Activated CD8-positive, alpha-beta memory T cell treated with anti-CD3 and anti-CD28 coated beads, Interleukin-2, amount 50 U/mL, for 4 hours (primary cell): ENCODE data around the gene PYCR2.
A peak's percentile ranks its signal among the peaks of the same experiment; 100 is the strongest.
"Not testable (repeated sequence)": the region's sequence is repeated elsewhere in the genome, so short reads cannot be mapped to it uniquely, and the experiment has no call there.

ENCODE experiments used
- DNase-seq: peaks from one replicate; pipeline ENCODE4 v3.0.0-alpha.2; 2020

The PYCR2 gene

DNA sequence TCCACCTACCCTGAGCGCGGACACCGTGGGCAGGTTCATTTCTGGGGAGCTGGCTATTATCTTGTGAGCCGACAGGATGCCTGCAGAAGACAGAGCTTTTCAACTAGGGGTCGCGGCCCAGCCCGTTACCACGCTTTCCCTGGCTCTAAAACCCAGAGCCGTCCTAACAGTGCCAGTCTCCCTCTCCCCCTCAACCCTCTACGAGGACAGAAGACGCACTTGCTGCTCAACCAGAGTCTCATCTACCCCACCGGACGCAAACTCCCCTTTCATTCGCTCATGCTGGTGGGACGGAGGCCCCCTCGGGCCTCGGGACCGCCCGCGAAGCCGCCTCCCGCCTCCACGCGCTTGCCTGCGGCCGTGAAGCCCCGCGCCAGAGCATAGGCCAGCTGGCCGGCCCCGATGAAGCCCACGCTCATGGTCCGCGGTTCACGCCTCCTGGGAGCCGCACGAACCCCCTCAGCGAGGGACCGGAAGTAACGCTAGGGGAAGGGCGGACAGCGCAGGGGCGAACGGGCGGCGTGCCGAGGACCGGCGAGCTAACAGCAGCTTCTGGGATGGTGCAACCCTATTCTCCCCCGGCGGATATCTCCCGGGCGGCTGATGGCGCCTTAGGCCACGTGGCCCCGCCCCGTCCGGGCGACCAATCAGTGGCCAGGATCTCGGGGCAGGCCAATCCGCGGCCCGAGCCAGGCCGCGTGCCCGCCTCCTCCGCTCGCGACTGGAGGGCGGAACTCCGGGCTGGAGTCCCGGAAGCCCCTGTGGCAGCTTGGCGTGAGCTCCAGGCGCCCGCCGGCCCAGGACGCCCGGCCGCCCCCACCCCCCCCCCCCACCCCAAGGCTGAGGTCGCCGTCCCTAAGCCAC is at the start of gene PYCR2:
PYCR2 (minus strand) TSS at position 559 of the 864 bp plus-strand sequence; CDS start at position 419, 140 bp downstream.
- peak; percentile 93 for DNase-seq

GRCh38 chr1:225973158-225973557 is 49.1 kb upstream of the PYCR2 start:
- DNase-seq, result no peak

- DNase-seq, result no peak
Measured at GRCh38 chr1:225972344-225973152, 48.5 kb upstream of the PYCR2 start.

GRCh38 chr1:225970592-225971157 is 46.6 kb upstream of the PYCR2 start:
- DNase-seq, result not testable (repeated sequence)

GRCh38 chr1:225969751-225970150 is 45.7 kb upstream of the PYCR2 start:
- not testable (repeated sequence) for DNase-seq

DNA sequence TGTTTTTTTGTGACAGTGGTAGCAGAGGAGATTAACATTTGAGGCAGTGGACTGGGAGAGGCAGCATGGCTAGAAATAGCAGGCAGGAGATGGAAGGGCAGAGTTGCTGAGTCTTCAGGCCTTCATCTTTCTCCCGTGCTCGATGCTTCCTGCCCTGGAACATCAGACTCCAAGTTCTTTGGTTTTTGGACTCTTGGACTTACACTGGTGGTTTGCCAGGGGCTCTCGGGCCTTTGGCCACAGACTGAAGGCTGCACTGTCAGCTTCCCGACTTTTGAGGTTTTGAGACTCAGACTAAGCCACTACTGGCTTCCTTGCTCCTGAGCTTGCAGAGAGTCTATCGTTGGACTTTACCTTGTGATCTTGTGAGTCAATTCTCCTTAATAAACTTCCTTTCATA is 41.2 kb upstream of the PYCR2 start:
- no peak for DNase-seq

DNA sequence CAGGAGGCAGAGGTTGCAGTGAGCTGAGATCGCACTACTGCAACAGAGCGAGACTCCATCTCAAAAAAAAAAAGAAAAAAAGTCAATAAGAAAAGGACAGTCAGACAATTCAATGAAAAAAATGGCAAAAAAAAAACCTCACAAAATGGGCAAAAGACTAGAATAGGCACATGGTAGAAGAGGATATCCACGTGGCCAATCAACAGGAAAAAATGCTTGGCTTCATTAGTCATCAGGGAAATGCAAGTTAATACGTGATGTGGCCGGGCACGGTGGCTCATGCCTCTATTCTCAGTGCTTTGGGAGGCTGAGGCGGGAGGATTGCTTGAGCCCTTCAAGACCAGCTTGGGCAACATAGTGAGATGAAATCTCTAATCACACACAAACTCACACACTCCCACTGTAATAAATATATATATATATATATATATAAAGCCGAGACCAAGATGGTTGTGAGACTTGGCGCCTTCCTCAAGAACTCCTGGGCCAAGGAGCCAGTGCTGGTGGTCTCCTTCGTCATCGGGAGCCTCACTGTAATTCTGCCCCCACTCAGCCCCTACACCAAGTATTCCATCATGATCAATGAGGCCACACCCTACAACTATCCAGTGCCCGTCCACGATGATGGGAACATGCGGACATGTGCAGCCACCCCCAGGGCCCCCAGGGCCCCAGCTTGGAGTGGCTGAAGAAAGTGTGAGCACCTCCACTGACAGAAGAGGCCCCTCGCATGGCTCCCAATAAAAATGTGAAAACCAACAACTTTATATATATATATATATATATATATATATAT is 39.9 kb upstream of the PYCR2 start:
- DNase-seq, result no peak

GRCh38 chr1:225962440-225962975 is 38.5 kb upstream of the PYCR2 start:
- DNase-seq, result peak; percentile 71

DNA sequence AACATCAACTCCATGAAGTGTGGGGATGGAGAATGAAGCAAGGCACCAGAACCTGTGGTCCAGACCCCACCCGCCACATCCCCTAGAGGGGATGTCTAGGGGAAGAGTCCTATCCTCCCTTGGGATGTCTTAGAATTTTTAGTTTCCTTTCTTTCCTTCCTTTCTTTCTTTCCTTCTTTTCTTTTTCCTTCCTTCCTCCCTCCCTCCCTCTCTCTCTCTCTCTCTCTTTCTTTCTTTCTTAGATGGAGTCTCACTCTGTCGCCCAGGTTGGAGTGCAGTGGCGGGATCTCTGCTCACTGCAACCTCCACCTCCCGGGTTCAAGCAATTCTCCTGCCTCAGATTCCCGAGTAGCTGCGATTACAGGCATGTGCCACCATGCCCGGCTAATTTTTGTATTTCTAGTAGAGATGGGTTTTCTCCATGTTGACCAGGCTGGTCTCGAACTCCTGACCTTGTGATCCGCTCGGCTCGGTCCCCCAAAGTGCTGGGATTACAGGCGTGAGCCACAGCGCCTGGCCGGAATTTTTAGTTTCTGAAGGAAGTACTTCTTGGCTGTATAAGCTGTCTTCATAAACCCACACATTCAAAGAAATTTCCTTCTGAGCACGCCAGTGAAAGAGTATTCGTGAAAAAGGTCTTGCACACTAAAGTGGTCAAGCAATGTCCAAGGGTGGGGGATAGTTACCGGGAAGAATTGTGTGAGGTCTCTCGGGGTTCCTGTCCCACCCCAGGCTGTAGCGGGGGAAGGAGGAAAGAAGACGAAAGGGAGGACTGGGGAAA is 37.8 kb upstream of the PYCR2 start:
- no peak for DNase-seq

- DNase-seq, result no peak
Measured at GRCh38 chr1:225958041-225958440, 34.0 kb upstream of the PYCR2 start.

- no peak for DNase-seq
Measured at GRCh38 chr1:225954753-225955152, 30.7 kb upstream of the PYCR2 start.

- no peak for DNase-seq
Measured at GRCh38 chr1:225953315-225953714, 29.3 kb upstream of the PYCR2 start.

- DNase-seq, result no peak
Measured at GRCh38 chr1:225950905-225951497, 27.0 kb upstream of the PYCR2 start.

DNA sequence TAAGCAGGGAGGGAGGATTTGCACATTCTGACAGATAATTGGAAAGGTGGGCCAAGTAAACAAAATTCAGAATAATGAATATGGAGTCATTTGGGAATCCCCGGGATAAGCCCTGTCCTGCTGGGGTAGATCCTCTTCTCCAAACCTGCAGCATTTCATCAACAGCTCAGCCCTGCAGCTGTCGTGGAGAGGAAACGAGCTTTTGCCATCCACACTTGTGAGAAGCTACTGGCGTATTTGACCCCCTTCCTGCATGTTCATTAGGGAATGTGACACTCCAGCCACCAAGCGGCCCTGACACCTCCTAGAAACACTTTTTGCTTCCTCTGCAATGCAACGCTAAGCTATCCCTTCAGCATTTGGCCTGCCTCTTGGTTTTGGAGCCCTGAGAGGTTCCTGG is 25.0 kb upstream of the PYCR2 start:
- no peak for DNase-seq

DNA sequence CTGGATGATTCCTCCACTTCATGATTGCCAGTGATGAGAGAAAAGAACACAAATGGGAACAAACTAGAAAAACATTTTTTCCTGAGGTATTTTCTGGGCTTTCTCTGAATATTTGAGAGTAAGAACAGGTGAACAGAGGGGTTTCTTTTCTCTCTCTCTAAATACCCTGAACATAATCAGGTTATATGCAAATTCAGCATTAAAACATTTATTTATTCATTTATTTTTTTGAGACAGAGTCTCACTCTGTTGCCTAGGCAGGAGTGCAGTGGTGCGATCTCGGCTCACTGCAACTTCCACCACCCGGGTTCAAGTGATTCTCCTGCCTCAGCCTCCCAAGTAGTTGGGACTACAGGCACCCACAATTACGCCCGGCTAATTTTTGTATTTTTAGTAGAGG is 22.8 kb upstream of the PYCR2 start:
- no peak for DNase-seq

DNA sequence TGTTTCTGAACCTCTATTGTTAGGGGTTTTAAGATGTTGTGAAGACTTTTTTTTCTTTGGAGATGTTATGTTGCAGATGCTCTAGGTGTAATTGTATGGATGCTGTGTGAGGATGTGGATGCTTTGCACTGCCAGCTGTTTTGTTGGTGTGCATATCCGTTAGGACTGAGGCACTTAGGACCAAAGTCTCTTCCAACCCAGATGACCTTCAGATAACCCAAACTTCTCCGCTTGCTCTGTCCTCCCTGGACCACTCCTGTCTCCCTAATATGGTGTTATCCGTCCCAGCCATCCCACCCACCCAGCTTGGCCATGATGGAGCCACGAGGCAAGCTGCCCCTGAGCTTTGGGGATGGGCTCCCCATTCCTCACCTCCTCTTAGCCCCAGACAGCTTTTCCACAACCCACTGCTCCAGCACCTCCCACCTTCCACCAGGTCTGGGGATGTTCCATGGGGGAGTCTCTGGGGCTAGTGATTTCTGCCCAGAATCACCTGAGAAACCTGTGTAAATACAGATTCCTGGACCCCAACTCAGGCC is 22.1 kb upstream of the PYCR2 start:
- no peak for DNase-seq

DNA sequence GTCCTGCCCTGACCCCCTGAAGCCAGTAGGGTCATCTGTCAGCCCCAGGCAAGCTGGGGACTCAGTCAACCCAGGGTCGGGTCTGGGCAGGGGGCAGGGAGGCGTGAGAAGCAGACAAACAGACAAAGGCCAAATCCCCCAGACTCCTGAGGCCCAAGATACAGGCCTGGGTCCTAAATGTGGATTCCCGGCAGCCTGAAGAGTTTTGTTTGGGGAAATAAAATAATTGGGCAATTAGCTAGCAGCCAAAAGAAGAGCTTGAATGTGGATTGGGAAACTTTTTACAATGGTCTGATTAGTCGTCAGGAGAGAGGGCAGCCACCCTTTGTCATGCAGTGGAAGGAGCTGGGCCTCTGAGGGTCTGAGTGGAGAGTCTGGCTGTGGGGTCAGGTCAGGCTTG is 21.5 kb upstream of the PYCR2 start:
- no peak for DNase-seq

- no peak for DNase-seq
Measured at GRCh38 chr1:225944951-225945350, 20.9 kb upstream of the PYCR2 start.

GRCh38 chr1:225944387-225944786 is 20.3 kb upstream of the PYCR2 start:
- no peak for DNase-seq

DNA sequence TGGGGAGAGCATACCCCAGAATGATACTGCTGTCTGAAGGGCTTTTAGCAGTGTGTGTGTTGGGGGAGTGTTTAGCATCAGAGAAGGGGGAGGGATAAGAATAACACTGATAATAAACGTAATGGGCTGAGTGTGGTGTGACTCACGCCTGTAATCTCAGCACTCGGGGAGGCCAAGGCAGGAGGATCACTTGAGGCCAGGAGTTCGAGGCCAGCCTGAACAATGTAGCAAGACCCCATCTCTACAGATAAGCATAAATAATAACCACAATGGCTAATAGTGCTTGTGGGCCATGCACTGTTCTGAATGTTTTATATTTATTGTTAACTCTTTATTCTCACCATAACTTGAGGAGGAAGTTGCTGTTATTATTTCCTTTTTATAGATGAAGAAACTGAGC is 19.5 kb upstream of the PYCR2 start:
- no peak for DNase-seq

DNA sequence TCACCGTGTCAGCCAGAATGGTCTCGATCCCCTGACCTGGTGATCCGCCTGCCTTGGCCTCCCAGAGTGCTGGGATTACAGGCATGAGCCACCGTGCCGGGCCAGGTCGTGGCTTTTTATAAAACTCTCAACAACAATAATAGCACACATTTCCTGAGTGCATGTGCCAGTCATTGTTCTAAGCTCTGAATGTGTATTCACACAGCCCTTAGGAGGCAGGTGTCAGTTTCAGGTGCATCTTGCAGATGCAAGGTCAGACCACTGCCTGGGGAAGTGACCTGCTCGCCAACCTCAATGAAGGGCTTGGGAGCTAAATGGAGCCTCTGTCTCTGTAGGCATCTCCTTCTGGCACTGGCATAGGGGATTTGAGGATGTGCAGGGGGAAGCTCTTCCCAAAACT is 18.5 kb upstream of the PYCR2 start:
- no peak for DNase-seq
